Thyroid gland (tissue), 4 donors: ENCODE data around the gene ZNF644.

Source experiments
- CTCF ChIP-seq, 6 experiments: fragments of 200-600 bp in 3 of 6; fragments of 450-650 bp in 3 of 6; sonication (generic) in 3 of 6; IDR thresholded peaks; one replicate each; pipeline ENCODE4 v1.5.1; 2016 to 2019; ENCODE audit warnings: antibody characterized with exemption in 6 of 6, mild to moderate bottlenecking in 2 of 6, inconsistent platforms in 1 of 6, moderate library complexity in 1 of 6
- POLR2A ChIP-seq, 2 donors: fragments of 450-650 bp; IDR thresholded peaks; one replicate each; pipeline ENCODE4 v1.6.1; 2017; ENCODE audit warnings: antibody characterized with exemption in 2 of 2, mild to moderate bottlenecking in 2 of 2, moderate library complexity in 1 of 2

- no peak for TF ChIP-seq CTCF (IDR thresholded peaks at IDR 0.05)
- no peak for TF ChIP-seq POLR2A (IDR thresholded peaks at IDR 0.05)
These were observed 70.8 kb downstream of the ZNF644 start for GRCh38 chr1:90951009-90951408.
